Measurements from ENCODE around the gene AIP. TPM values are rescaled to one million over a fixed set of nuclear protein-coding genes. Genes with fewer than 3 reads are reported as not detected.

Gene AIP
- total RNA-seq, 1 donor from 2014 or later, result 58.8 TPM

GRCh38 chr11:67535561-67535960, 52.7 kb downstream of the AIP start:
- no peak for TF ChIP-seq CTCF (IDR thresholded peaks at IDR 0.05)
- no peak overlapping the region for H3K4me3 Mint-ChIP-seq (ENCODE audit: unreplicated experiment)
- no peak for DNase-seq (ENCODE audit: low spot score)
- no peaks in the 10 kb centered on the region for H3K4me1 Mint-ChIP-seq (ENCODE audit: low read depth)
- H3K27me3 Mint-ChIP-seq (ENCODE audit: low read depth), result no peaks in the 10 kb centered on the region
- peaks cover 9% of the 10 kb centered on the region for H3K9me3 Mint-ChIP-seq (ENCODE audit: low read depth)
- no peak overlapping the region for H3K27ac Mint-ChIP-seq (ENCODE audit: unreplicated experiment)
- no peaks in the 10 kb centered on the region for H3K36me3 Mint-ChIP-seq (ENCODE audit: low read depth)

- no peaks in the 10 kb centered on the region for H3K36me3 Mint-ChIP-seq (ENCODE audit: low read depth)
- no peak for TF ChIP-seq CTCF (IDR thresholded peaks at IDR 0.05)
- H3K27me3 Mint-ChIP-seq (ENCODE audit: low read depth), result no peaks in the 10 kb centered on the region
- H3K4me3 Mint-ChIP-seq (ENCODE audit: unreplicated experiment), result no peak overlapping the region
- DNase-seq (ENCODE audit: low spot score), result no peak
- H3K9me3 Mint-ChIP-seq (ENCODE audit: low read depth), result peaks cover 9% of the 10 kb centered on the region
- no peak overlapping the region for H3K27ac Mint-ChIP-seq (ENCODE audit: unreplicated experiment)
- no peaks in the 10 kb centered on the region for H3K4me1 Mint-ChIP-seq (ENCODE audit: low read depth)
Observed at GRCh38 chr11:67538306-67538705, 55.5 kb downstream of the AIP start.

- H3K27me3 Mint-ChIP-seq (ENCODE audit: low read depth), result no peaks in the 10 kb centered on the region
- no peak for TF ChIP-seq CTCF (IDR thresholded peaks at IDR 0.05)
- no peaks in the 10 kb centered on the region for H3K4me1 Mint-ChIP-seq (ENCODE audit: low read depth)
- no peak overlapping the region for H3K4me3 Mint-ChIP-seq (ENCODE audit: unreplicated experiment)
- peaks cover 6% of the 10 kb centered on the region for H3K9me3 Mint-ChIP-seq (ENCODE audit: low read depth)
- no peaks in the 10 kb centered on the region for H3K36me3 Mint-ChIP-seq (ENCODE audit: low read depth)
- H3K27ac Mint-ChIP-seq (ENCODE audit: unreplicated experiment), result no peak overlapping the region
- no peak for DNase-seq (ENCODE audit: low spot score)
Observed at GRCh38 chr11:67538823-67539505, 56.1 kb downstream of the AIP start.

- no peak overlapping the region for H3K27ac Mint-ChIP-seq (ENCODE audit: unreplicated experiment)
- no peaks in the 10 kb centered on the region for H3K36me3 Mint-ChIP-seq (ENCODE audit: low read depth)
- H3K9me3 Mint-ChIP-seq (ENCODE audit: low read depth), result peaks cover 1% of the 10 kb centered on the region
- TF ChIP-seq CTCF (IDR thresholded peaks at IDR 0.05), result no peak
- no peaks in the 10 kb centered on the region for H3K27me3 Mint-ChIP-seq (ENCODE audit: low read depth)
- H3K4me1 Mint-ChIP-seq (ENCODE audit: low read depth), result peaks cover 2% of the 10 kb centered on the region
- no peak for DNase-seq (ENCODE audit: low spot score)
- no peak overlapping the region for H3K4me3 Mint-ChIP-seq (ENCODE audit: unreplicated experiment)
Observed at GRCh38 chr11:67539550-67539949, 56.7 kb downstream of the AIP start.

Small RNAs within 50 kb of the gene (microRNA-seq; reads per million reads assigned to microRNA genes)
- gene MIR6752 (ENCODE audit: borderline number of aligned reads), result not detected

Other genes starting within 250 kb of the AIP start
- gene GRK2, start 216.6 kb upstream of the AIP start, total RNA-seq, result 34.0 to 38.3 TPM (median 36.1 TPM) in 3 replicates
- 40.0 to 51.8 TPM (median 47.8 TPM) in 3 replicates for gene ANKRD13D, start 193.7 kb upstream of the AIP start, total RNA-seq
- gene SSH3, start 179.5 kb upstream of the AIP start, total RNA-seq, result 19.8 to 30.0 TPM (median 28.4 TPM) in 3 replicates
- 48.8 to 67.7 TPM (median 63.4 TPM) in 3 replicates for gene POLD4, start 129.5 kb upstream of the AIP start, total RNA-seq
- 2.0 to 5.6 TPM (median 4.9 TPM) in 3 replicates for gene CLCF1, start 109.4 kb upstream of the AIP start, total RNA-seq
- 11.1 to 14.6 TPM (median 11.6 TPM) in 3 replicates for gene RAD9A, start 91.0 kb upstream of the AIP start, total RNA-seq
- gene PPP1CA, start 81.2 kb upstream of the AIP start, total RNA-seq, result 95.2 to 113 TPM (median 109 TPM) in 3 replicates
- not detected in 3 replicates for gene TBC1D10C, start 78.9 kb upstream of the AIP start, total RNA-seq
- gene CARNS1, start 67.3 kb upstream of the AIP start, total RNA-seq, result 0.36 to 1.8 TPM (median 1.8 TPM) in 3 replicates
- 40.3 to 44.2 TPM (median 42.3 TPM) in 3 replicates for gene RPS6KB2, start 54.5 kb upstream of the AIP start, total RNA-seq
- gene PTPRCAP, start 45.3 kb upstream of the AIP start, total RNA-seq, result 0.47 to 0.95 TPM (median 0.73 TPM) in 3 replicates
- 74.7 to 80.9 TPM (median 80.1 TPM) in 3 replicates for gene CORO1B, start 39.5 kb upstream of the AIP start, total RNA-seq
- gene GPR152, start 30.3 kb upstream of the AIP start, total RNA-seq, result not detected in 3 replicates
- not detected in 3 replicates for gene CABP4, start 27.7 kb upstream of the AIP start, total RNA-seq
- gene TMEM134, start 13.8 kb upstream of the AIP start, total RNA-seq, result 50.9 to 62.4 TPM (median 57.1 TPM) in 3 replicates
- 39.8 to 44.7 TPM (median 40.5 TPM) in 3 replicates for gene PITPNM1, start 22.3 kb downstream of the AIP start, total RNA-seq
- gene CDK2AP2, start 25.1 kb downstream of the AIP start, total RNA-seq, result 27.5 to 42.5 TPM (median 36.6 TPM) in 3 replicates
- gene CABP2, start 40.4 kb downstream of the AIP start, total RNA-seq, result not detected in 3 replicates
- gene GSTP1, start 100.8 kb downstream of the AIP start, total RNA-seq, result 637 to 652 TPM (median 644 TPM) in 3 replicates
- 119 to 151 TPM (median 121 TPM) in 3 replicates for gene NDUFV1, start 123.9 kb downstream of the AIP start, total RNA-seq
- 8.4 to 12.6 TPM (median 11.3 TPM) in 3 replicates for gene NUDT8, start 146.9 kb downstream of the AIP start, total RNA-seq
- not detected in 3 replicates for gene TBX10, start 156.7 kb downstream of the AIP start, total RNA-seq
- not detected in 3 replicates for gene ACY3, start 167.7 kb downstream of the AIP start, total RNA-seq
- gene ALDH3B2, start 191.6 kb downstream of the AIP start, total RNA-seq, result not detected in 3 replicates